ENCODE data around the gene STOX2. TPM values are rescaled to one million over a fixed set of nuclear protein-coding genes. Genes with fewer than 3 reads are reported as not detected.

Gene STOX2
- total and polyA plus RNA-seq, 2 experiments from 2014 or later = 6.3 to 7.9 TPM

DNA sequence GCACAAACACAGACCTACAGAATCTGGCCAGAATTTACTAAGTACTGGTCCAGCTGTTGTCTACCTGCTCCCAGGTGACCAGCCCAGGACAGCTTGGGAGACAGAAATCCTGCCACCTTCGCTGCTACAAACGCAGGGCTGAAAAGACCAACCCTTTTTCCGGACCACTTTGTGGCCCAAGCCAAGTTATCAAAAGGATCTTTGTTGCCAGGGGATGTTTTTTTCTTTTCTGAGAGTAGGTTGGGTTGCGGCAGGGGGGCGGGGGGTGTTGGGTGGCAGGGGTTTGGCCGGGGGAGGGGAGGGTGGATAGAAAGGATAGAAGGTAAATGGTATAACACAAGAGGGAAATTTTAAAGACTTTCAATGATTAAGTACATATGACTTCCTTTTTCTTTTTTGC, 63.4 kb downstream of the STOX2 start:
- no peak overlapping the region for H3K27ac ChIP-seq
- H3K27me3 ChIP-seq = peaks cover 3% of the 10 kb centered on the region
- no peaks in the 10 kb centered on the region for H3K9me2 ChIP-seq (replicated peaks; ENCODE audit: insufficient read depth)
- 21% methylated on average over 6 of the region's 6 CpGs for WGBS (ENCODE audit: low lambda C conversion rate, missing lambda C conversion rate)
- H3K4me3 ChIP-seq = no peak overlapping the region
- no peaks in the 10 kb centered on the region for H3K36me3 ChIP-seq (replicated peaks; ENCODE audit: insufficient read depth, low read depth)
- no peaks in the 10 kb centered on the region for H3K4me1 ChIP-seq (ENCODE audit: insufficient read depth)
- no peak overlapping the region for H2AFZ ChIP-seq
- H3K79me2 ChIP-seq = peaks cover 8% of the 10 kb centered on the region
- DNase-seq (ENCODE audit: low spot score) = no peak
- no peak overlapping the region for H3K4me2 ChIP-seq
- TF ChIP-seq EZH2phosphoT487 (IDR thresholded peaks at IDR 0.05; ENCODE audit: low read depth, severe bottlenecking, unreplicated experiment) (no peak), EZH2 (IDR thresholded peaks at IDR 0.05; ENCODE audit: borderline replicate concordance) (no peak)
- TF ChIP-seq, protein P1, sequence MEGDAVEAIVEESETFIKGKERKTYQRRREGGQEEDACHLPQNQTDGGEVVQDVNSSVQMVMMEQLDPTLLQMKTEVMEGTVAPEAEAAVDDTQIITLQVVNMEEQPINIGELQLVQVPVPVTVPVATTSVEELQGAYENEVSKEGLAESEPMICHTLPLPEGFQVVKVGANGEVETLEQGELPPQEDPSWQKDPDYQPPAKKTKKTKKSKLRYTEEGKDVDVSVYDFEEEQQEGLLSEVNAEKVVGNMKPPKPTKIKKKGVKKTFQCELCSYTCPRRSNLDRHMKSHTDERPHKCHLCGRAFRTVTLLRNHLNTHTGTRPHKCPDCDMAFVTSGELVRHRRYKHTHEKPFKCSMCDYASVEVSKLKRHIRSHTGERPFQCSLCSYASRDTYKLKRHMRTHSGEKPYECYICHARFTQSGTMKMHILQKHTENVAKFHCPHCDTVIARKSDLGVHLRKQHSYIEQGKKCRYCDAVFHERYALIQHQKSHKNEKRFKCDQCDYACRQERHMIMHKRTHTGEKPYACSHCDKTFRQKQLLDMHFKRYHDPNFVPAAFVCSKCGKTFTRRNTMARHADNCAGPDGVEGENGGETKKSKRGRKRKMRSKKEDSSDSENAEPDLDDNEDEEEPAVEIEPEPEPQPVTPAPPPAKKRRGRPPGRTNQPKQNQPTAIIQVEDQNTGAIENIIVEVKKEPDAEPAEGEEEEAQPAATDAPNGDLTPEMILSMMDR (IDR thresholded peaks at IDR 0.05; ENCODE audit: poor library complexity) = no peak
- H4K20me1 ChIP-seq (ENCODE audit: insufficient read depth, poor library complexity, severe bottlenecking) = no peaks in the 10 kb centered on the region
- H3K9me3 ChIP-seq (ENCODE audit: low read depth) = no peaks in the 10 kb centered on the region

DNA sequence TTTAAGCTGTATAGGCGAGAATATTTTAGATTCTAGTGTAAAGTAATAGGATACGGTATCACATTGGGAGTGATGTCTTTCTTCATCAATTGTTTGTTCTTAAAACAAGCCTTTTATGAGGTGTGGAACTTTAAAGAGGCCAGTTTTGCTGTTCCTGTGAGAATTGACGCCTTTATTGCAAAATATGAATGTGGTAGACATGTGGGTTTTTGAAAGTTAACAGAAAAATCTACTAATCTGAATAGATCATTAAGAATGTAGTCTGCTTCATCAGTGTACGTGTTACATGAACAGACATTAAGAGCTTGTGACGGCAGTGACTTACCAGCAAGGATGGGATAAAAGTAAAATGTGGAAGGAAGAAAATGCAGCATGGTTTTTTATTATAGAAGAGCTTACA, 63.8 kb downstream of the STOX2 start:
- Histone ChIP-seq H3K79me2 (peaks cover 8% of the 10 kb centered on the region), H3K9me3 (ENCODE audit: low read depth) (no peaks in the 10 kb centered on the region), H3K27ac (no peak overlapping the region), H3K4me3 (no peak overlapping the region), H4K20me1 (ENCODE audit: insufficient read depth, poor library complexity, severe bottlenecking) (no peaks in the 10 kb centered on the region), H3K36me3 (replicated peaks; ENCODE audit: insufficient read depth, low read depth) (no peaks in the 10 kb centered on the region), H3K27me3 (peaks cover 3% of the 10 kb centered on the region), H3K9me2 (replicated peaks; ENCODE audit: insufficient read depth) (no peaks in the 10 kb centered on the region), H3K4me1 (ENCODE audit: insufficient read depth) (no peaks in the 10 kb centered on the region), H3K4me2 (no peak overlapping the region), H2AFZ (no peak overlapping the region)
- WGBS (ENCODE audit: low lambda C conversion rate, missing lambda C conversion rate) = 87% methylated on average over 5 of the region's 5 CpGs
- TF ChIP-seq EZH2phosphoT487 (IDR thresholded peaks at IDR 0.05; ENCODE audit: low read depth, severe bottlenecking, unreplicated experiment) (no peak), EZH2 (IDR thresholded peaks at IDR 0.05; ENCODE audit: borderline replicate concordance) (no peak)
- TF ChIP-seq, protein P1 (IDR thresholded peaks at IDR 0.05; ENCODE audit: poor library complexity) = no peak
- no peak for DNase-seq (ENCODE audit: low spot score)

DNA sequence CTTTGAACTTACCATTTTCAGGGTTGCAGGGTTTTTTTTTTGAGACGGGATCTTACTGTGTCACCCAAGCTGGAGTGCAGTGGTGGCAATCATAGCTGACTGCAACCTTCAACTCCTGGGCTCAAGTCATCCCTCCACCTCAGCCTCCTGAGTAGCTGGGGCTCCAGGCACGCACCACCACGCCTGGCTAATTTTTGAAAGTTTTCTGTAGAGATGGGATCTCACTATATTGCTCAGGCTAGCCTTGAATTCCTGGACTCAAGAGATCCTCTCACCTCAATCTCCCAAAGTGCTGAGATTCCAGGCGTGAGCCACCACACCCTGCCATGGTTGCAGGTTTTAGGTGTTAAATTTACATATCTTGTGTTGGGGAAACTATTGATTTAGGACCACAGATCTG, 64.5 kb downstream of the STOX2 start:
- H4K20me1 ChIP-seq (ENCODE audit: insufficient read depth, poor library complexity, severe bottlenecking) = no peaks in the 10 kb centered on the region
- no peak overlapping the region for H3K27ac ChIP-seq
- no peak for DNase-seq (ENCODE audit: low spot score)
- no peaks in the 10 kb centered on the region for H3K9me3 ChIP-seq (ENCODE audit: low read depth)
- 93% methylated on average over 4 of the region's 4 CpGs for WGBS (ENCODE audit: low lambda C conversion rate, missing lambda C conversion rate)
- peaks cover 4% of the 10 kb centered on the region for H3K79me2 ChIP-seq
- H3K4me1 ChIP-seq (ENCODE audit: insufficient read depth) = no peaks in the 10 kb centered on the region
- no peak overlapping the region for H3K4me2 ChIP-seq
- TF ChIP-seq EZH2 (IDR thresholded peaks at IDR 0.05; ENCODE audit: borderline replicate concordance) (no peak), EZH2phosphoT487 (IDR thresholded peaks at IDR 0.05; ENCODE audit: low read depth, severe bottlenecking, unreplicated experiment) (no peak)
- TF ChIP-seq, protein P1 (IDR thresholded peaks at IDR 0.05; ENCODE audit: poor library complexity) = no peak
- no peak overlapping the region for H3K4me3 ChIP-seq
- H3K9me2 ChIP-seq (replicated peaks; ENCODE audit: insufficient read depth) = no peaks in the 10 kb centered on the region
- peaks cover 3% of the 10 kb centered on the region for H3K27me3 ChIP-seq
- H2AFZ ChIP-seq = no peak overlapping the region
- H3K36me3 ChIP-seq (replicated peaks; ENCODE audit: insufficient read depth, low read depth) = no peaks in the 10 kb centered on the region
